ENCODE results near the gene P2RY6.

GRCh38 chr11:73297702-73298101 is 25.6 kb downstream of the P2RY6 start:
- TF ChIP-seq POLR2A (IDR thresholded peaks at IDR 0.05; ENCODE audit: low read depth, low read length) (no peak), TAF1 (IDR thresholded peaks at IDR 0.05; ENCODE audit: low read depth, low read length) (no peak), POLR2AphosphoS5 (IDR thresholded peaks at IDR 0.05; ENCODE audit: low read depth, low read length) (no peak), POU2F2 (IDR thresholded peaks at IDR 0.05; ENCODE audit: low read depth, low read length) (no peak), SPI1 (IDR thresholded peaks at IDR 0.05; ENCODE audit: low read depth, low read length) (no peak), PAX5 (IDR thresholded peaks at IDR 0.05; ENCODE audit: insufficient read depth, low read length, severe bottlenecking) (no peak)
